ENCODE data around the gene CLCNKB. TPM values are rescaled to one million over a fixed set of nuclear protein-coding genes. Genes with fewer than 3 reads are reported as not detected.
A peak's percentile ranks its signal among the peaks of the same experiment; 100 is the strongest.
"Not testable (repeated sequence)": the region's sequence is repeated elsewhere in the genome, so short reads cannot be mapped to it uniquely, and the experiment has no call there.

Gene CLCNKB
- total RNA-seq, 1 experiment from 2014 or later = not detected

DNA sequence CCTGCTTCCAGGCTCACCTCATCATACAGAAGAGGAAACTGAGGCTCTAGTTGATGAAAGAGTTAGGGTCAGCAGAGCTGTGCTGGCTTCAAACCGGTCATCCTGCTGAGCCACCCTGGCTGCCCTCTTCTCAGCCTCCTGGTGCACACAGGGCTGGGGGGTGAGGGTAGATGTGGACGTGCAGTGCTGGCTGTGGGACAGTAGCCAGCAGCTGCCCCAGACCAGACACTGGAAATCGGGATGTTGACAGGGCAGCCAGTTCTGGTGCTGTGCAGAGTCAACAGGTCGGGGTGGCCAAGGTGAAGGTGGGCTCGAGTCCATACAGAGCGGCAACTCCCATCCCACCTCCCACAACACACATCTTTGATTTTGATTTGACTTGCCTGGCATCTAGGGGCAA lies 23.3 kb upstream of the CLCNKB start:
- Histone ChIP-seq H3K4me3 (no peak overlapping the region), H3K36me3 (no peaks in the 10 kb centered on the region), H3K9me3 (replicated peaks) (no peaks in the 10 kb centered on the region), H3K27me3 (0 out of 2 replicates have a peak, but pooled peaks cover 6% of the 10 kb centered on the region), H3K4me1 (peaks cover 40% of the 10 kb centered on the region), H3K27ac (no peak overlapping the region)
- no peak for DNase-seq

DNA sequence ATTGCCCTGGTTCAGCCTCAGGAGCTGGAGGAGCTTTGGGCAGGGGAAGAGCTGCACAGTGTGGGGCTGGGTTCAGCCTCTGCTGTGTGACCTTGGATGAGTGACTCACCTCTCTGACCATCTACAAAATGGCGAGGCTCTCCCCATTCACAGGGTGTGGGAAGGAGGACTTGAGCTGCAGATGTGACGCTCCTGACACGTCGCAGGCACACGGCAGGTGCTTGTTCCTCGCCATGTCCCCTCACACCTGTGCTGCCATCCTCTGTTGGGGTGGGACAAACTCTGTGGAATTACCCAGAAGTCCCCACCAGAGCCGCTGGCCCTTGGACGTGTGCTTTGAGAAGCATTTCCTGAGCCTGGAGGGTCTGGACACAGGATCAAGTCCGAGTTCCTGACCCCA lies 22.7 kb upstream of the CLCNKB start:
- H3K36me3 ChIP-seq; DNase-seq; H3K9me3 ChIP-seq (replicated peaks); H3K27ac ChIP-seq; H3K27me3 ChIP-seq; H3K4me3 ChIP-seq: not testable (repeated sequence)
- H3K4me1 ChIP-seq = peaks cover 34% of the 10 kb centered on the region

DNA sequence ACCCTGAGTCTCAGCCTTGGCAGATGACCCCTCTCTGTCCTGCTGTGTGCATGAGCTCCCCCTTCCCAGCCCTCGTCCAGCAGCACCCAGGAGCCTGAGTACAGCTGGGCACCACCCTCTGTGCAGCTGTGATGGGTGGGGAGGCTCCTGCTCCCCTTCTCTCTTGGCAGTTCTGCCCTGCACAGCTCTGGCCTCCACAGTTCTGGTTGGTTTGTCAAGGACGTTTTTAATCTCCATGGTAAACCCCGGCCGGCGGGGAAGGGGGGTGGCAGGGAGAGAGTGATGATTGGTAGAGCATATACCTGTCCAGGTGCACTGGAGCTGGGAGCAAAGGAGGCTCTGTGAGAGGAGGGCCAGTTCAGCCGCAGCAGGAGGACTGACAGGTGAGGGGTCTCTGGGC lies 21.9 kb upstream of the CLCNKB start, which contains the start of gene CLCNKA:
Gene CLCNKA (plus strand): TSS at position 356 of the 400 bp plus-strand sequence. CDS start 584 bp downstream, outside the sequence.
- peaks cover 26% of the 10 kb centered on the region for H3K4me1 ChIP-seq
- 0 out of 2 replicates have a peak, but pooled peaks cover 7% of the 10 kb centered on the region for H3K27me3 ChIP-seq
- DNase-seq = no peak
- H3K36me3 ChIP-seq = no peaks in the 10 kb centered on the region
- H3K27ac ChIP-seq = no peak within 1 kb of the TSS
- H3K9me3 ChIP-seq (replicated peaks) = no peaks in the 10 kb centered on the region
- no peak within 1 kb of the TSS for H3K4me3 ChIP-seq

DNA sequence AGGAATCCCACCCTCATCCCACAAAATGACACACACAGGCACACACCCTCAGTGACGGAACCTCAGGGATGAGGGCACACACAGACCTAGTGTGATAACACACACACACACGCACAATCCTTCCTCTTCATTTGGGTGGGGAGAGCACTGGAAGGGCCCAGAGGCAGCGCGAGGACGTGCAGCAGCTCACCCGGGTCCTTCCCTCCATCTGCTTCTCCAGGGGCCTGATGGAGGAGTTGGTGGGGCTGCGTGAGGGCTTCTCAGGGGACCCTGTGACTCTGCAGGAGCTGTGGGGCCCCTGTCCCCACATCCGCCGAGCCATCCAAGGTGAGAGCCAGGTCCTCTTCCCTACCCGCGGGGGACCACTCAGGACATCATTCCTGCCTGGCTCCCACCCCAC lies 21.2 kb upstream of the CLCNKB start:
- DNase-seq = no peak
- Histone ChIP-seq H3K27me3 (0 out of 2 replicates have a peak, but pooled peaks cover 7% of the 10 kb centered on the region), H3K36me3 (no peaks in the 10 kb centered on the region), H3K4me1 (peaks cover 24% of the 10 kb centered on the region), H3K27ac (no peak overlapping the region), H3K4me3 (no peak overlapping the region), H3K9me3 (replicated peaks) (no peaks in the 10 kb centered on the region)

DNA sequence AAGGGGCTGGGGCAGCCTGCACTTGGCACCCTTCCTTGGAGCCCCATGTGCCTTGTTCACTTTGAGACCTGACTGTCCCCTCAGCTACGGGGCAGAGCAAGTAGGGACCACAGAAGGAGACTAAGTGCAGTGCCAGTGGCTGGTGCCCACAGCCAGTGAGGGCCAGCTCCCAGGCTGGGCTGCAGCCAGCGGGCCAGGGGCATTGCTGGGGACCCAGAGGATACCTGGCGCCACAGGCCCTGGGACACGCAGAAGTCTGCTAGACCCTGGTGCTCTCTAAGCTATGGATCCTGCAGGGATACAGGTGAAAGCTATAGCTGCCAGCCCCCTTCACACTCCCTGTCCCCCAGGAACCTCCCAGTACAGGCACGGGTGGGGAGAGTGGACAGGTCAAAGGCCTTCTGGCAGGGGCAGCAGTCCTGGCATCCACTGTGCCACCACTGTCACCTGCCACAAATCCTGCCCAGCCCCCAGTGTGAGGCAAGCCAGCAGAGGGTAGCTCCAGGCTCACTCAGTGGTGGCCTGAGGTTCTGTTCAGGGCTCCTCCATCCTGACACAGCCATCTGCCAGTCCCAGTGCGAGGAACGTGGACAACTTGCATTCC lies 20.4 kb upstream of the CLCNKB start:
- Histone ChIP-seq H3K4me3 (no peak overlapping the region), H3K36me3 (no peaks in the 10 kb centered on the region), H3K27me3 (0 out of 2 replicates have a peak, but pooled peaks cover 7% of the 10 kb centered on the region), H3K27ac (no peak overlapping the region), H3K9me3 (replicated peaks) (no peaks in the 10 kb centered on the region), H3K4me1 (peaks cover 25% of the 10 kb centered on the region)
- no peak for DNase-seq

DNA sequence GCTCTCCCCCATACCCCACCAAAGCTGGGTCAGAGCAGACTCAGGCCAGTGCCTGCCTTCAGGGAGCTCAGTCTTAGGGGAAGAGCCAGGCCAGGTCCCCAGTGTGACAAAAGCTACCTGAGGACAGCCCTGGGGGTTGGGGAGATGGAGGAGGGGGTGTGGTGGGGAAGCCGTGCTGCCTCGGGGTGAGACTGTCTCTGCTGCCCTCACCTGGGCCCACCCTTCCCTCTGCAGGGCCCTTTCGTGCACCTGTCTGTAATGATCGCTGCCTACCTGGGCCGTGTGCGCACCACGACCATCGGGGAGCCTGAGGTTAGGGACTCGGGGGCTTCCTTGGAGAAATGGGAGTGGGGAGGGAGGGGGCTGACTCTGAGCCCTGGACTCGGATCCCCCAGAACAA lies 17.3 kb upstream of the CLCNKB start:
- not testable (repeated sequence) for H3K27ac ChIP-seq; H3K36me3 ChIP-seq; DNase-seq; H3K4me3 ChIP-seq; H3K9me3 ChIP-seq (replicated peaks); H3K4me1 ChIP-seq; H3K27me3 ChIP-seq

DNA sequence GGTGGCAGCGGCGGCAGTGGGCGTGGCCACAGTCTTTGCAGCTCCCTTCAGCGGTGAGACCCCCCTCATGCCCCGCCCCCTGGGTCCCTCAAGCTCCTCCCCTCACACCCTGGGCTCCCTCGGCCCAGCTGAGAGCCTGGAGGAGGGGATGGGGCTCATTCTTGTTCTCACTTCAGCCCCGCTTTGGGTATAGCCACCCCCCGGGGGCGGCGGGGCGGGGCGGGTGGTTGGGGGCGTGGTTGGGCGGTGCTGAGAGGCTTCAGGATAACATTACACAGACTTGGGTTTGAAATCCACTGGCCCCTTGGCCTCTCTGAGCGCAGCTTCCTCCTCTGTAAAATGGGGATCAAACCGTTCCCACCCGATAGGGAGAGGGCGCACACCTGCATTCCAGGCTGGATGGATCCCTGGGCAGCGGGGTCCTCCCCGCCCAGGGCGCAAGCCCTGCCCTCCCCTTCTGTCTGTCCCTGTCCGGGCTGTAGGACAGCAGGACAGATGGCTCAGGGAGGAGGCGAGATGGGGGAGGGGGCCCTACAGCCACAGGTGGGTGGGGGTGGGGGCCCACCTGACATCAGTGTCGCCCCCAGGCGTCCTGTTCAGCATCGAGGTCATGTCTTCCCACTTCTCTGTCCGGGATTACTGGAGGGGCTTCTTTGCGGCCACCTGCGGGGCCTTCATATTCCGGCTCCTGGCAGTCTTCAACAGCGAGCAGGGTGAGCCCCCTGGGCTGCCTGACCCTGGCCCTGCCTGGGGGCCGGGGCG lies 16.7 kb upstream of the CLCNKB start:
- H3K27ac ChIP-seq = no peak overlapping the region
- peak; percentile 76 to 83 for DNase-seq
- H3K9me3 ChIP-seq (replicated peaks) = no peaks in the 10 kb centered on the region
- 0 out of 2 replicates have a peak, but pooled peaks cover 7% of the 10 kb centered on the region for H3K27me3 ChIP-seq
- H3K4me3 ChIP-seq = no peak overlapping the region
- H3K36me3 ChIP-seq = no peaks in the 10 kb centered on the region
- peaks cover 5% of the 10 kb centered on the region; the same call in 1 of the 2 replicates for H3K4me1 ChIP-seq

DNA sequence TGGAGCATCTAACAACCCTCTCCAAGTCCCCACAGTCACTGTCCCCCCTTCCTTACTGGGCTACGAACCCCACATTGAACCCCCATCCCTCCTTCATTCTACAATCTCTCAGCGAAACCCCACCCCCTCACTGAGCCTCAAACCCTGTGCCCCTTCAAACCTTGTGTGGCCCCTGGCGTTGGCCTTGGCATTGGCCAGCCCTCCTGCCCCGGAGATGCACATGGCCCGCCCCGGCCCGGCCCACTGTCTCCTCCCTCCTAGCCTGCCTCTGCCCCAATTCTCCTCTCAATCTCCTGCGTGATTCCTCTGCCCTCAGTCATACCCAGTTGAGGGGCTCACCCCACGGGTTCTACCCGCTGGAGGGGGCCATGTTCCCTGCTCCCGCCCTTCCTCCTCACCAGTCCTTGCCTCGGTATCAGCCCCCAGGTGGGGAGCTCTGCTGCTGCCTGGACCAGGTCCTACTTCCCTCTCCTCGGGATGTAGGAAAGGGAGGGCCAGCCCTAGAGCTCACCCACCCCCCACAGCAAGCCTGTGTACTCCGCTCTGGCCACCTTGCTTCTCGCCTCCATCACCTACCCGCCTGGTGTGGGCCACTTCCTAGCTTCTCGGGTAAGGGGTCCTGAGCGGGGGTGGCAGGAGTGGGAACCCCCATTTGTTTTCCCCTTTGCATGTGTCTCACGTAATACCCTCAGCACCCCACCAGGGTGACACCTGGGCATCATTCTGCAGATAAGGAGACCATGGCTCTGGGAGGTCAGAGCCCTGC lies 15.2 kb upstream of the CLCNKB start:
- H3K9me3 ChIP-seq (replicated peaks) = no peaks in the 10 kb centered on the region
- no peak overlapping the region for H3K27ac ChIP-seq
- H3K36me3 ChIP-seq = no peaks in the 10 kb centered on the region
- DNase-seq = no peak
- H3K4me3 ChIP-seq = no peak overlapping the region
- H3K4me1 ChIP-seq = peaks cover 8% of the 10 kb centered on the region; the same call in 1 of the 2 replicates
- 0 out of 2 replicates have a peak, but pooled peaks cover 7% of the 10 kb centered on the region for H3K27me3 ChIP-seq

DNA sequence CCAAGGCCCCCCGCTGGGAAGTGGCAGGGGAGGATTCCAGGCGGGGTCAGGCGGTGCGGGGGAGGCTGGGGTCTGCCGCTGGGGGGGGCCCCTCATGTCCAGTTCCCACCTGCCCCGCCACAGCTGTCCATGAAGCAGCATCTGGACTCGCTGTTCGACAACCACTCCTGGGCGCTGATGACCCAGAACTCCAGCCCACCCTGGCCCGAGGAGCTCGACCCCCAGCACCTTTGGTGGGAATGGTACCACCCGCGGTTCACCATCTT lies 14.6 kb upstream of the CLCNKB start:
- H3K27me3 ChIP-seq; DNase-seq; H3K27ac ChIP-seq; H3K36me3 ChIP-seq; H3K4me3 ChIP-seq; H3K4me1 ChIP-seq; H3K9me3 ChIP-seq (replicated peaks): not testable (repeated sequence)

DNA sequence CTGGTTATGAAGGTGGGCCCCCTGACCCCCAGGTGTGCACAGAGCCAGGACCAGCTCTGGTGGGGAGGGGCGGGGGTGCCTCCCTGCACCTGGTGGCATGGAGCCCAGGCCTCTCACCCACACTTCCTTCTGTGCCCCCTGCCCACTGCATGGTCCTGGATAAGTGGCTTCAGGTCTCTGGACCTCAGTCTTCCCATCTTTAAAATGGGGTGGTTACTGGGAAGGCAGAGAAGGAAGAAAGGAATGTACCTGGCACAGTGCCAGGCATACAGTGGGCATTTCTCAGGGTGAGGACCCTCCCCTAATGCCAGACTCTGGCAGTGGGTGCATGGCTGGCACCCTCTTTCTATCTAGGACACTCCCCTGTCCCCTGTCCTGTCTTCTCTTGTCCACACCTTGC lies 14.3 kb upstream of the CLCNKB start:
- Histone ChIP-seq H3K36me3 (no peaks in the 10 kb centered on the region), H3K27me3 (0 out of 2 replicates have a peak, but pooled peaks cover 7% of the 10 kb centered on the region), H3K4me3 (no peak overlapping the region), H3K9me3 (replicated peaks) (no peaks in the 10 kb centered on the region), H3K27ac (no peak overlapping the region), H3K4me1 (peaks cover 8% of the 10 kb centered on the region; the same call in 1 of the 2 replicates)
- DNase-seq = no peak

DNA sequence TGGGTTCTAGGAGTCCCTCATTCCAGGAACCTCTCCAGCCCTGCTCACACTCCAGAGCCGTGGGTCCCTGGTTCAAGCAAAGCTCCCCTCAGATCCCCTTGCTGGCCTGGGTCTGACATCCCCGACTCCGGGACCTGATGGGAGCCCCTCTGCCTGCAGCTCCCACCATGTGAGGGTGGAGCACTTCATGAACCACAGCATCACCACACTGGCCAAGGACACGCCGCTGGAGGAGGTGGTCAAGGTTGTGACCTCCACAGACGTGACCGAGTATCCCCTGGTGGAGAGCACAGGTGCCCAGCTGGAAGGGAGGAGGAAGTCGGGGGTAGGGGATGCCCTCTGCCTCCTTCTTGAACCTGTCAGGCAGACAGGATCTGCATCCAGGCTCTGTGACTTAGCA lies 12.0 kb upstream of the CLCNKB start:
- Histone ChIP-seq H3K4me1 (peaks cover 8% of the 10 kb centered on the region; the same call in 1 of the 2 replicates), H3K4me3 (no peak overlapping the region)

DNA sequence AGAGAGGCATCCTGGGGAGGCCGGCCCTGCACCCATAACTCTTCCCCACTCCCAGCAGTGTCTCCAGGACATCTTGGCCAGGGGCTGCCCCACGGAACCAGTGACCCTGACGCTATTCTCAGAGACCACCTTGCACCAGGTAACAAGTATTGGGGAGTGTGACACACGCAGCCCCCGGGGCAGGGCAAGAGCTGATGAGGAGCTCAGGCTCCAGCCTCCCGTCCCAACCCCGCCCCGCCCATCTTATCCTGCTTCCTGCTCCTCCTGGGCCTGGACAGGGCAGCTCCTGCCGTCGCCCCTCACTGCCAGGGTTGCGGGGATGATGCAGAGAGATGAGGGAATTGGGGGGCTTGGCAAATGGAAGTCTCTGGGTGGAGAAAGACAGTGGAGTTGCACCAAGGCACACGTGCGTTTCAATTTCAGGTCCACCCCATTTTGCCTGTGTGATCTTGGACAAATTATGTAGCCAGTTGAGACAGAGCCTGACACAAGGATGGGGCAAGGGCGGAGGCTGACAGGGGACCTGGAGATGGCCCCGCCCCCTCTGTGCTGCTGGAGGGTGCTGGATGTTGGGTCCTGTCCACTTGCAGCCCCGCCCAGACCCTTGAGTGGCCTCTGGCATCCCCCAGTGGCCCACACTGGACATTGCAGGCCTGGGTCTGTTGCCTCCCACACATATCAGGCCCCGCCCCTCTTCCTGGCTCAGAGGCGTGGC lies 11.0 kb upstream of the CLCNKB start:
- peak; percentile 97 to 98 for DNase-seq
- Histone ChIP-seq H3K4me3 (no peak overlapping the region), H3K9me3 (replicated peaks) (no peaks in the 10 kb centered on the region), H3K27me3 (peaks cover 6% of the 10 kb centered on the region; the same call in 1 of the 2 replicates), H3K4me1 (peaks cover 3% of the 10 kb centered on the region; the same call in 1 of the 2 replicates), H3K27ac (no peak overlapping the region), H3K36me3 (no peaks in the 10 kb centered on the region)

More for the DNA sequence above, 12.0 kb upstream of the CLCNKB start:
- Histone ChIP-seq H3K9me3 (replicated peaks) (no peaks in the 10 kb centered on the region), H3K27me3 (no peaks in the 10 kb centered on the region), H3K36me3 (no peaks in the 10 kb centered on the region), H3K27ac (no peak overlapping the region)
- no peak for DNase-seq

DNA sequence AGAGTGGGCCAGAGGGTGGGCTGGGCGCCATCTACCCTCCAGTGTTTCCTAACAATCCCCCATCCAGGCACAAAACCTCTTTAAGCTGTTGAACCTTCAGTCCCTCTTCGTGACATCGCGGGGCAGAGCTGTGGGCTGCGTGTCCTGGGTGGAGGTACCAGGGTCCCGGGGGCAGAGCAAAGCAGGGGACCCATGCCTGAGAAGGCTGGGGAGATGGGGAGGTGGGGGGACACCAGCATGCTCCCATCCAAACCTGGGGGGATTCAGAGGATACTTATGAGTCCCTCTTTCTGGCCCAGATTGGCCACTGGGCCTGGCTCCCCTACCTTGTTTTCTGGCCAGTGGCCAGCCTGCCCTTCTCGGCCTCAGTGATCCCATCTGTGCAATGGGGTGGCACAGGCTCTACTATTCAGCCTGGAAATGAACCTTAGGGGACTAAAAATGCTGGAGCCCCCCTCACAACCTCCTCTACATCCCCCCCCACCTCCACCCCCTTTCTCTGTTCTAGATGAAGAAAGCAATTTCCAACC lies 10.4 kb upstream of the CLCNKB start:
- H3K36me3 ChIP-seq; H3K4me1 ChIP-seq; DNase-seq; H3K27ac ChIP-seq; H3K9me3 ChIP-seq (replicated peaks); H3K4me3 ChIP-seq; H3K27me3 ChIP-seq: not testable (repeated sequence)

DNA sequence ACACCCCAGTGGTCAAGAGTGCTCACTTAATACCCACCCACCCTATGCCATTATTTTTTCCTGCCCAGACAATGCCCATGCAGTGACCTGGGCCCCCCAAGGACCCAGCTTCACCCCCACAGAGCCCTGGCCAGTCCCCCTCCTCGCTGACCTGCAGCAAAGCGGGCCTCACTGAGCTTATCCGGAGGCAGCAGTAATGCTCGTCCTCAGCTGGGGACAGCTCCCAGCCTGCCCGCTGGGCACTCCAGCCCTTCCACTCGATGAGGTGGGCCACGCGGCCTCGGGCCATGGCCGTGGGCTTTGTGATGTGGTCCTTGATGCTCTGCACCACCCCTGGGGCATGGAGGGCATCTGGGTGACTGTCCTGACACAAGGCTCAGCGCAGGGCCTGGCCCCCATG lies 7.1 kb upstream of the CLCNKB start:
- not testable (repeated sequence) for H3K4me1 ChIP-seq; H3K4me3 ChIP-seq; DNase-seq; H3K9me3 ChIP-seq (replicated peaks); H3K36me3 ChIP-seq; H3K27ac ChIP-seq
- H3K27me3 ChIP-seq = peaks cover 23% of the 10 kb centered on the region

Data from SJCRH30 (cell line).